ENCODE results near the gene HOMEZ. TPM values are rescaled to one million over a fixed set of nuclear protein-coding genes. Genes with fewer than 3 reads are reported as not detected.
A peak's percentile ranks its signal among the peaks of the same experiment; 100 is the strongest.

The HOMEZ gene
- total and polyA plus RNA-seq, 2 experiments from 2014 or later: 5.3 to 7.9 TPM

DNA sequence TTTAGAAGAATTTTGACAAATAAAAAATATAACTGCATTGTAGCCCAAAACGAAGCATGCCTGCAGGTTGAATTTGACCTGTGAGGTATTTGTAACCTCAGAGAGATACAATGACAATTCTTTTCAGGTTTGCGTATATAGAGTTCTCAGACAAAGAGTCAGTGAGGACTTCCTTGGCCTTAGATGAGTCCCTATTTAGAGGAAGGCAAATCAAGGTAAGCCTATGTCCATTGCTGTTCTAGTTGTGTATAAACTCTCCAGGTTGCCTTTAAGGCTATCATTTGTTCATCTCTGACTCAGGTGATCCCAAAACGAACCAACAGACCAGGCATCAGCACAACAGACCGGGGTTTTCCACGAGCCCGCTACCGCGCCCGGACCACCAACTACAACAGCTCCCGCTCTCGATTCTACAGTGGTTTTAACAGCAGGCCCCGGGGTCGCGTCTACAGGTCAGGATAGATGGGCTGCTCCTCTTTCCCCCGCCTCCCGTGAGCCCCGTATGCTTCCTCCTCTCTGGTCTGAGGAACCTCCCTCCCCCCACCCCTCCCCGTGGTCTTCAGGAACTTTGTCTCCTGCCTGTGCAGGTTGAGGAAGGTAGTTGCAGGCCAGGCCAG is 38.0 kb upstream of the HOMEZ start:
- peaks cover 26% of the 10 kb centered on the region for H3K4me1 Mint-ChIP-seq
- Histone ChIP-seq H2AFZ (no peak overlapping the region), H3K36me3 (ENCODE audit: insufficient read depth) (peaks cover 28% of the 10 kb centered on the region), H3K4me1 (ENCODE audit: insufficient read depth) (peaks cover 10% of the 10 kb centered on the region), H3K27me3 (ENCODE audit: insufficient read depth) (no peaks in the 10 kb centered on the region), H3K27ac (ENCODE audit: low read depth) (no peak overlapping the region), H3K4me3 (no peak overlapping the region), H3K4me2 (no peak overlapping the region), H3K9me2 (ENCODE audit: insufficient read depth) (peaks cover 7% of the 10 kb centered on the region; the same call in 1 of the 2 replicates), H3K79me2 (replicated peaks; ENCODE audit: insufficient read depth) (peaks cover 21% of the 10 kb centered on the region), H4K20me1 (replicated peaks; ENCODE audit: insufficient read depth) (peaks cover 9% of the 10 kb centered on the region; the same call in 1 of the 2 replicates), H3F3A (replicated peaks; ENCODE audit: low read depth) (peaks cover 43% of the 10 kb centered on the region)
- peaks cover 11% of the 10 kb centered on the region for H3K27me3 Mint-ChIP-seq (ENCODE audit: insufficient read depth, low read depth, poor library complexity)
- no peak overlapping the region; the same call in 1 of the 2 replicates for H3K27ac Mint-ChIP-seq
- TF ChIP-seq, protein P1, sequence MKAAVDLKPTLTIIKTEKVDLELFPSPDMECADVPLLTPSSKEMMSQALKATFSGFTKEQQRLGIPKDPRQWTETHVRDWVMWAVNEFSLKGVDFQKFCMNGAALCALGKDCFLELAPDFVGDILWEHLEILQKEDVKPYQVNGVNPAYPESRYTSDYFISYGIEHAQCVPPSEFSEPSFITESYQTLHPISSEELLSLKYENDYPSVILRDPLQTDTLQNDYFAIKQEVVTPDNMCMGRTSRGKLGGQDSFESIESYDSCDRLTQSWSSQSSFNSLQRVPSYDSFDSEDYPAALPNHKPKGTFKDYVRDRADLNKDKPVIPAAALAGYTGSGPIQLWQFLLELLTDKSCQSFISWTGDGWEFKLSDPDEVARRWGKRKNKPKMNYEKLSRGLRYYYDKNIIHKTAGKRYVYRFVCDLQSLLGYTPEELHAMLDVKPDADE (IDR thresholded peaks at IDR 0.05): no peak
- no peak for TF ChIP-seq NANOG (IDR thresholded peaks at IDR 0.05; ENCODE audit: borderline replicate concordance)
- TF ChIP-seq POLR2AphosphoS5 (IDR thresholded peaks at IDR 0.05; ENCODE audit: low read depth): no peak
- no peak overlapping the region for H3K4me3 Mint-ChIP-seq
- ATAC-seq (no peak), DNase-seq (ENCODE audit: low spot score) (no peak)
- H3K9me3 Mint-ChIP-seq: no peaks in the 10 kb centered on the region
- peaks cover 45% of the 10 kb centered on the region for H3K36me3 Mint-ChIP-seq (ENCODE audit: low read depth)

DNA sequence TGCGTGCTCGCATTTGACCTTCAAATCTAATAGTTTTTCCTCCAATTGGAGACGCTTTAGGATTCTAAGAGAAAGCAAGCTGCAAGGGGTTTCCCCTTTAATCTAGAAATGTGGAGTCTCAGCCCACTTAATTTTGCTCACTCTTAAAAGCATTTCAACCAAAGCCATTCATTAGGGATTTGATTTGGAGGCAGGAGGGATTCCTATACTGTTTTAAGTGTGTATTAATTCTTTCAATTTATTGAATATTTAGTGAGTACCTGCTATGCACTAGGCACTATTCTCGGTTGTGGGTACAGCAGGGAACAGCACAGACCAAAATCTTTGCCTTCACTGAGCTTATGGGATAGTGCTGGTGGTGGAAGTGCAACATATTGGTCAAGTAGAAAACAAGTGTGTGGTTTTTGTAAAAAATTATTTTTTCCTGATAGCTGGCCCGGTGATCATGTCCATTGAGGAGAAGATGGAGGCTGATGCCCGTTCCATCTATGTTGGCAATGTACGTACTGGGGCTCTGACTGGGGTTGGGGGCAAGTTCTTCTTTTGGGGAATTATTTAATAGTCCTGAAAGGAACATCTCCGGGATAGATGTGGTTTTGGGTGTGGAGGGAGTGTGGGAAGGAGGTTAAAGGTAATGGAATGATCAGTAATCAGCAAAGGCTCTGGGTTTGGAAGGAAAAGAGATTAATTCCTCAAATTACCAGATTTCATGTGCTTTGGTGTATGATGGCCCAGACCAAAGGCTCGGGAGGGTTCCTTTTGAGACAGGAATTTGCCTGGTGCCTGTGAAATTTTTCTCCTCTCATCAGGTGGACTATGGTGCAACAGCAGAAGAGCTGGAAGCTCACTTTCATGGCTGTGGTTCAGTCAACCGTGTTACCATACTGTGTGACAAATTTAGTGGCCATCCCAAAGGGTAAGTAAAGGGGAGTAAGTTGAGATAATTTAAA is 36.9 kb upstream of the HOMEZ start:
- Histone ChIP-seq H3F3A (replicated peaks; ENCODE audit: low read depth) (peaks cover 43% of the 10 kb centered on the region), H3K79me2 (replicated peaks; ENCODE audit: insufficient read depth) (peaks cover 21% of the 10 kb centered on the region), H3K9me2 (ENCODE audit: insufficient read depth) (peaks cover 7% of the 10 kb centered on the region; the same call in 1 of the 2 replicates), H2AFZ (no peak overlapping the region), H4K20me1 (replicated peaks; ENCODE audit: insufficient read depth) (peaks cover 9% of the 10 kb centered on the region; the same call in 1 of the 2 replicates), H3K36me3 (ENCODE audit: insufficient read depth) (peaks cover 28% of the 10 kb centered on the region), H3K4me2 (peak overlapping the region; percentile 99), H3K4me1 (ENCODE audit: insufficient read depth) (peaks cover 10% of the 10 kb centered on the region), H3K4me3 (peak overlapping the region; percentile 99), H3K27me3 (ENCODE audit: insufficient read depth) (no peaks in the 10 kb centered on the region), H3K27ac (ENCODE audit: low read depth) (peak overlapping the region; percentile 93)
- Mint-ChIP-seq H3K27me3 (ENCODE audit: insufficient read depth, low read depth, poor library complexity) (peaks cover 11% of the 10 kb centered on the region), H3K36me3 (ENCODE audit: low read depth) (peaks cover 45% of the 10 kb centered on the region), H3K4me3 (peak overlapping the region; percentile 98), H3K27ac (peak overlapping the region; percentile 98), H3K4me1 (peaks cover 26% of the 10 kb centered on the region), H3K9me3 (no peaks in the 10 kb centered on the region)
- ATAC-seq (no peak), DNase-seq (ENCODE audit: low spot score) (no peak)
- TF ChIP-seq, protein P2, sequence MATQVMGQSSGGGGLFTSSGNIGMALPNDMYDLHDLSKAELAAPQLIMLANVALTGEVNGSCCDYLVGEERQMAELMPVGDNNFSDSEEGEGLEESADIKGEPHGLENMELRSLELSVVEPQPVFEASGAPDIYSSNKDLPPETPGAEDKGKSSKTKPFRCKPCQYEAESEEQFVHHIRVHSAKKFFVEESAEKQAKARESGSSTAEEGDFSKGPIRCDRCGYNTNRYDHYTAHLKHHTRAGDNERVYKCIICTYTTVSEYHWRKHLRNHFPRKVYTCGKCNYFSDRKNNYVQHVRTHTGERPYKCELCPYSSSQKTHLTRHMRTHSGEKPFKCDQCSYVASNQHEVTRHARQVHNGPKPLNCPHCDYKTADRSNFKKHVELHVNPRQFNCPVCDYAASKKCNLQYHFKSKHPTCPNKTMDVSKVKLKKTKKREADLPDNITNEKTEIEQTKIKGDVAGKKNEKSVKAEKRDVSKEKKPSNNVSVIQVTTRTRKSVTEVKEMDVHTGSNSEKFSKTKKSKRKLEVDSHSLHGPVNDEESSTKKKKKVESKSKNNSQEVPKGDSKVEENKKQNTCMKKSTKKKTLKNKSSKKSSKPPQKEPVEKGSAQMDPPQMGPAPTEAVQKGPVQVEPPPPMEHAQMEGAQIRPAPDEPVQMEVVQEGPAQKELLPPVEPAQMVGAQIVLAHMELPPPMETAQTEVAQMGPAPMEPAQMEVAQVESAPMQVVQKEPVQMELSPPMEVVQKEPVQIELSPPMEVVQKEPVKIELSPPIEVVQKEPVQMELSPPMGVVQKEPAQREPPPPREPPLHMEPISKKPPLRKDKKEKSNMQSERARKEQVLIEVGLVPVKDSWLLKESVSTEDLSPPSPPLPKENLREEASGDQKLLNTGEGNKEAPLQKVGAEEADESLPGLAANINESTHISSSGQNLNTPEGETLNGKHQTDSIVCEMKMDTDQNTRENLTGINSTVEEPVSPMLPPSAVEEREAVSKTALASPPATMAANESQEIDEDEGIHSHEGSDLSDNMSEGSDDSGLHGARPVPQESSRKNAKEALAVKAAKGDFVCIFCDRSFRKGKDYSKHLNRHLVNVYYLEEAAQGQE (IDR thresholded peaks at IDR 0.05; ENCODE audit: unreplicated experiment): no peak
- TF ChIP-seq, protein P3, sequence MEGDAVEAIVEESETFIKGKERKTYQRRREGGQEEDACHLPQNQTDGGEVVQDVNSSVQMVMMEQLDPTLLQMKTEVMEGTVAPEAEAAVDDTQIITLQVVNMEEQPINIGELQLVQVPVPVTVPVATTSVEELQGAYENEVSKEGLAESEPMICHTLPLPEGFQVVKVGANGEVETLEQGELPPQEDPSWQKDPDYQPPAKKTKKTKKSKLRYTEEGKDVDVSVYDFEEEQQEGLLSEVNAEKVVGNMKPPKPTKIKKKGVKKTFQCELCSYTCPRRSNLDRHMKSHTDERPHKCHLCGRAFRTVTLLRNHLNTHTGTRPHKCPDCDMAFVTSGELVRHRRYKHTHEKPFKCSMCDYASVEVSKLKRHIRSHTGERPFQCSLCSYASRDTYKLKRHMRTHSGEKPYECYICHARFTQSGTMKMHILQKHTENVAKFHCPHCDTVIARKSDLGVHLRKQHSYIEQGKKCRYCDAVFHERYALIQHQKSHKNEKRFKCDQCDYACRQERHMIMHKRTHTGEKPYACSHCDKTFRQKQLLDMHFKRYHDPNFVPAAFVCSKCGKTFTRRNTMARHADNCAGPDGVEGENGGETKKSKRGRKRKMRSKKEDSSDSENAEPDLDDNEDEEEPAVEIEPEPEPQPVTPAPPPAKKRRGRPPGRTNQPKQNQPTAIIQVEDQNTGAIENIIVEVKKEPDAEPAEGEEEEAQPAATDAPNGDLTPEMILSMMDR (conservative IDR thresholded peaks at IDR 0.05; ENCODE audit: low read depth in 2 of 2): no peak
- TF ChIP-seq STAT1 (IDR thresholded peaks at IDR 0.05; ENCODE audit: unreplicated experiment) (no peak), NANOG (IDR thresholded peaks at IDR 0.05; ENCODE audit: borderline replicate concordance) (no peak), ZNF114 (CRISPR knock-in tag; IDR thresholded peaks at IDR 0.05) (no peak)
- TF ChIP-seq, protein P1 (IDR thresholded peaks at IDR 0.05): no peak
